B cell (primary cell): ENCODE data around the gene ANAPC15. TPM values are rescaled to one million over a fixed set of nuclear protein-coding genes. Genes with fewer than 3 reads are reported as not detected.

Experiments used
- ATAC-seq: fragments of 200-7000 bp; cut with Tn5 transposase; one replicate; pipeline ENCODE4 v1.10.0; 2021; ENCODE audit warnings: low read depth, mild to moderate bottlenecking, moderate number of reproducible peaks, moderate library complexity
- CTCF ChIA-PET: fragments of 350-600 bp; sonication (Branson Sonifier 250); formaldehyde crosslinking; loops from one replicate; lab custom pipeline; 2021; ENCODE audit warnings: antibody characterized with exemption, inconsistent platforms; lab: Charles Lee
- POLR2A ChIA-PET: fragments of 350-600 bp; sonication (Branson Sonifier 250); formaldehyde crosslinking; loops from one replicate; lab custom pipeline; 2021; ENCODE audit warnings: antibody characterized with exemption; lab: Charles Lee
- DNase-seq: peaks from one replicate; pipeline ENCODE4 v3.0.0; 2013
- H2AFZ ChIP-seq: 2 replicates; pipeline ENCODE4 v1.6.1; 2012; ENCODE audit warnings: mild to moderate bottlenecking, low read depth, low read length; ENCODE audit not compliant: insufficient read depth, poor library complexity, severe bottlenecking
- H3K27ac ChIP-seq, 2 donors: 1 replicate in 1 of 2; 2 replicates in 1 of 2; pipeline ENCODE4 v1.5.1; 2012 to 2013; ENCODE audit warnings: low read length in 2 of 2, mild to moderate bottlenecking in 2 of 2, moderate library complexity in 1 of 2
- H3K27me3 ChIP-seq, 4 experiments: fragments of 200-600 bp in 1 of 4; sonication (generic) in 1 of 4; replicated peaks in 1 of 4; 1 replicate in 2 of 4; 2 replicates in 2 of 4; pipeline versions ENCODE4 v1.6.1 to v1.7.0; 2013 to 2016; ENCODE audit warnings: low read length in 3 of 4, mild to moderate bottlenecking in 2 of 4, mixed read lengths in 1 of 4, moderate library complexity in 1 of 4; ENCODE audit not compliant: insufficient read depth in 4 of 4, control insufficient read depth in 3 of 4; ENCODE audit errors: control extremely low read depth in 1 of 4
- H3K36me3 ChIP-seq, 2 experiments: replicated peaks in 1 of 2; 1 replicate in 1 of 2; 2 replicates in 1 of 2; pipeline versions ENCODE4 v1.6.1 to v1.7.1; 2013; ENCODE audit warnings: low read length in 1 of 2; ENCODE audit not compliant: insufficient read depth in 2 of 2, control insufficient read depth in 1 of 2; ENCODE audit errors: control extremely low read depth in 1 of 2, extremely low read depth in 1 of 2
- H3K4me1 ChIP-seq, 2 donors: fragments of 200-600 bp in 1 of 2; sonication (generic) in 1 of 2; 1 replicate in 1 of 2; 2 replicates in 1 of 2; pipeline versions ENCODE4 v1.5.1 to v1.6.1; 2013 to 2017; ENCODE audit warnings: low read length in 2 of 2; ENCODE audit not compliant: control insufficient read depth in 2 of 2, insufficient read depth in 2 of 2
- H3K4me2 ChIP-seq: replicated peaks from 2 replicates; pipeline ENCODE3; 2012; ENCODE audit warnings: mild to moderate bottlenecking, low read depth, low read length; ENCODE audit not compliant: poor library complexity, severe bottlenecking
- H3K4me3 ChIP-seq, 5 experiments: fragments of 200-600 bp in 1 of 5; sonication (generic) in 1 of 5; 1 replicate in 3 of 5; 2 replicates in 2 of 5; pipeline versions ENCODE4 v1.5.1 to v1.7.0; 2011 to 2016; ENCODE audit warnings: low read length in 4 of 5, mild to moderate bottlenecking in 4 of 5, low read depth in 2 of 5, control low read depth in 1 of 5, moderate library complexity in 1 of 5; ENCODE audit not compliant: insufficient read depth in 1 of 5; ENCODE audit errors: control extremely low read depth in 1 of 5, extremely low read depth in 1 of 5
- H3K79me2 ChIP-seq: fragments of 200-600 bp; sonication (generic); one replicate; pipeline ENCODE4 v1.6.0; 2016; ENCODE audit warnings: low read length; ENCODE audit not compliant: control insufficient read depth, insufficient read depth
- H3K9ac ChIP-seq: fragments of 200-600 bp; sonication (generic); 2 replicates; pipeline ENCODE4 v1.6.1; 2017; ENCODE audit warnings: mild to moderate bottlenecking, low read length, moderate library complexity
- H3K9me3 ChIP-seq, 3 donors: one replicate each; pipeline versions ENCODE4 v1.6.1 to v1.7.1; 2013; ENCODE audit warnings: low read length in 2 of 3; ENCODE audit not compliant: control insufficient read depth in 2 of 3, insufficient read depth in 1 of 3; ENCODE audit errors: control extremely low read depth in 1 of 3
- H4K20me1 ChIP-seq: 2 replicates; pipeline ENCODE4 v1.6.0; 2012; ENCODE audit warnings: mild to moderate bottlenecking, low read length; ENCODE audit not compliant: insufficient read depth, control insufficient read depth, poor library complexity, severe bottlenecking
- H3K27ac Mint-ChIP-seq: one replicate; pipeline ENCODE4 v1.8.0; 2021; ENCODE audit warnings: mixed read lengths
- H3K27me3 Mint-ChIP-seq: one replicate; pipeline ENCODE4 v1.8.0; 2021; ENCODE audit warnings: mixed read lengths
- H3K4me1 Mint-ChIP-seq: one replicate; pipeline ENCODE4 v1.8.0; 2021; ENCODE audit warnings: mixed read lengths
- H3K4me3 Mint-ChIP-seq: one replicate; pipeline ENCODE4 v1.8.0; 2021; ENCODE audit warnings: mixed read lengths
- H3K9me3 Mint-ChIP-seq: one replicate; pipeline ENCODE4 v1.8.0; 2022; ENCODE audit warnings: mixed read lengths; ENCODE audit not compliant: insufficient read depth
- EZH2 ChIP-seq: IDR thresholded peaks from 2 replicates; pipeline ENCODE4 v1.6.1; 2012; ENCODE audit warnings: borderline replicate concordance, low read depth, mild to moderate bottlenecking, moderate library complexity, low read length; ENCODE audit not compliant: insufficient read depth, poor library complexity, severe bottlenecking
- WGBS: methylation state at CpG from one replicate; pipeline ENCODE4 v1.1.5; 2013; ENCODE audit warnings: missing lambda C conversion rate; ENCODE audit not compliant: insufficient coverage; 5-methylcytosine and 5-hydroxymethylcytosine counted together
- intact Hi-C: fragments of 100-400 bp; cut with micrococcal nuclease; formaldehyde crosslinking; loops from one replicate; pipeline ENCODE4 v1.10.0; 2022
- polyA plus RNA-seq: library from polyadenylated mRNA; depleted of rRNA; stranded (reverse); fragments of >200 nt; gene quantifications from 2 replicates; pipeline ENCODE4 v1.2.3, GENCODE V29; 2012
- total RNA-seq, 2 donors: library from RNA; stranded (reverse); fragments of 120-200 nt in 1 of 2; gene quantifications; 1 replicate in 1 of 2; 2 replicates in 1 of 2; pipeline versions ENCODE4 v1.2.3 to v1.2.4, GENCODE V29; 2013 to 2022
- TF ChIP-seq, protein P1 (sequence below): fragments of 200-600 bp; IDR thresholded peaks from one replicate; pipeline ENCODE4 v1.8.0; 2022; ENCODE audit warnings: antibody characterized with exemption, mild to moderate bottlenecking

ANAPC15 gene
- total and polyA plus RNA-seq, 2 donors (not counting 1 experiment from before 2014, with no cell fraction given): 27.1 to 27.7 TPM

DNA sequence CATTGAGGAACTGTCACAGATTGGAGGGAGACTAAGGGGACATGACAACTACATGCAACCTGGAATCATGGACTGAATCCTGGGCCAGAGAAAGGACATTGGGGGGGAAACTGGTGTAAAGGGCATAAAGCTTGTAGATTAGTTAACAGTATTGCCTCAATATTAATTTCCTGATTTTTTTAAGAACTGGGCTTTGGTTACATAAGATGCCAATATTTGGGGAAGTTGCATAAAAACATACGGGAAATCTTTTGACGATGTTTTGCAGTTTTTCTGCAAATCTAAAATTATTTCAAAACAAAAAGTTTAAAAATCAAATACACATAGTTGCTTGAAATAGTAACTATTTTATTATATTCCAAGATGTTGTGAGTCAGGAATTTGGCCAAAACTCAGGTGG, 20.2 kb upstream of the ANAPC15 start:
- no peaks in the 10 kb centered on the region for H3K79me2 ChIP-seq
- H3K27me3 ChIP-seq: peaks cover 0 to 11% (median 5%) of the 10 kb centered on the region in 4 experiments
- H3K4me2 ChIP-seq: no peak overlapping the region
- no peak overlapping the region for H3K27ac ChIP-seq
- Mint-ChIP-seq H3K9me3 (peaks cover 10% of the 10 kb centered on the region), H3K4me1 (no peaks in the 10 kb centered on the region), H3K27ac (no peak overlapping the region), H3K4me3 (no peak overlapping the region), H3K27me3 (peaks cover 26% of the 10 kb centered on the region)
- DNase-seq: no peak
- intact Hi-C loops: no loop called here
- H2AFZ ChIP-seq: no peak overlapping the region
- ChIA-PET CTCF (interaction anchor here (1.1 kb wide), 1 partner anchor 12 kb away, joined by 3 read pairs; no protein-coding TSS in a partner anchor), POLR2A (no interaction called here)
- no peaks in the 10 kb centered on the region for H3K36me3 ChIP-seq
- peaks cover 5 to 10% (median 7%) of the 10 kb centered on the region in 3 donors for H3K9me3 ChIP-seq
- no peak overlapping the region for H3K4me3 ChIP-seq
- no peak for ATAC-seq
- no peaks in the 10 kb centered on the region for H4K20me1 ChIP-seq
- no peak overlapping the region for H3K9ac ChIP-seq
- TF ChIP-seq, protein P1, sequence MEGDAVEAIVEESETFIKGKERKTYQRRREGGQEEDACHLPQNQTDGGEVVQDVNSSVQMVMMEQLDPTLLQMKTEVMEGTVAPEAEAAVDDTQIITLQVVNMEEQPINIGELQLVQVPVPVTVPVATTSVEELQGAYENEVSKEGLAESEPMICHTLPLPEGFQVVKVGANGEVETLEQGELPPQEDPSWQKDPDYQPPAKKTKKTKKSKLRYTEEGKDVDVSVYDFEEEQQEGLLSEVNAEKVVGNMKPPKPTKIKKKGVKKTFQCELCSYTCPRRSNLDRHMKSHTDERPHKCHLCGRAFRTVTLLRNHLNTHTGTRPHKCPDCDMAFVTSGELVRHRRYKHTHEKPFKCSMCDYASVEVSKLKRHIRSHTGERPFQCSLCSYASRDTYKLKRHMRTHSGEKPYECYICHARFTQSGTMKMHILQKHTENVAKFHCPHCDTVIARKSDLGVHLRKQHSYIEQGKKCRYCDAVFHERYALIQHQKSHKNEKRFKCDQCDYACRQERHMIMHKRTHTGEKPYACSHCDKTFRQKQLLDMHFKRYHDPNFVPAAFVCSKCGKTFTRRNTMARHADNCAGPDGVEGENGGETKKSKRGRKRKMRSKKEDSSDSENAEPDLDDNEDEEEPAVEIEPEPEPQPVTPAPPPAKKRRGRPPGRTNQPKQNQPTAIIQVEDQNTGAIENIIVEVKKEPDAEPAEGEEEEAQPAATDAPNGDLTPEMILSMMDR: no peak
- TF ChIP-seq EZH2: no peak
- H3K4me1 ChIP-seq: no peaks in the 10 kb centered on the region
- WGBS: no CpG with 5 or more reads among the region's 2 CpGs

DNA sequence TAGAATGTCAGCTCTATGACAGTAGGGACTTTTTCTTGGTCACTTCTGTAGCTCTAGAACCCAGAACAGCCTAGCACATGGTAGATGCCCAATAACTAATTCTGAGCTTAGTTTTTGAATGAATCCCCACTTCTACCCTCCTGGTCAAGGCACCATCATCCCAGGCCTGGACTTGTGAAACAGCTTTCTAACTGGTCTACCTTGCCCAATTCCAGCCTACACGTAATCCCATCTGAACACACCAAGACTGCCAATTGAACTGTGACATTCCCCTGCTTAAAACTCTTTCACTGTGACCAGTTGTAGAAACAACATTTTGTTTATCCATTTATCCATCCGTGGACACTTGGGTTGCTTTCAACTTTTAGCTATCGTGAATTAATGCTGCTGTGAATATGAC, 16.9 kb upstream of the ANAPC15 start:
- no peak for TF ChIP-seq EZH2
- TF ChIP-seq, protein P1: no peak
- H3K4me3 ChIP-seq: no peak overlapping the region
- Mint-ChIP-seq H3K27me3 (peaks cover 33% of the 10 kb centered on the region), H3K4me1 (no peaks in the 10 kb centered on the region), H3K4me3 (no peak overlapping the region), H3K9me3 (peaks cover 13% of the 10 kb centered on the region), H3K27ac (no peak overlapping the region)
- H3K36me3 ChIP-seq: no peaks in the 10 kb centered on the region
- H3K4me2 ChIP-seq: no peak overlapping the region
- no peaks in the 10 kb centered on the region for H3K79me2 ChIP-seq
- ChIA-PET CTCF (no interaction called here), POLR2A (interaction anchor here (0.5 kb wide), 1 partner anchor 677 kb away, joined by 6 read pairs; the partner anchor contains the start of gene NADSYN1)
- H2AFZ ChIP-seq: no peak overlapping the region
- H3K4me1 ChIP-seq: no peaks in the 10 kb centered on the region
- H3K9ac ChIP-seq: no peak overlapping the region
- ATAC-seq (no peak), DNase-seq (no peak)
- H3K27me3 ChIP-seq: peaks cover 0 to 11% (median 5%) of the 10 kb centered on the region in 4 experiments
- peaks cover 5 to 16% (median 9%) of the 10 kb centered on the region in 3 donors for H3K9me3 ChIP-seq
- no peaks in the 10 kb centered on the region for H4K20me1 ChIP-seq
- WGBS: 92% methylated on average over 1 of the region's 3 CpGs
- H3K27ac ChIP-seq: no peak overlapping the region
- intact Hi-C loops: no loop called here
